WTC11 (cell line): Measurements from ENCODE around the gene CTNNA3.

Experiments
- CREM ChIP-seq: sonication (generic); formaldehyde crosslinking; IDR thresholded peaks from 2 replicates; pipeline ENCODE4 v1.8.1; 2022; ENCODE audit warnings: mild to moderate bottlenecking, missing genetic modification reagents, moderate library complexity
- TP53 ChIP-seq: sonication (generic); formaldehyde crosslinking; IDR thresholded peaks from 2 replicates; pipeline ENCODE4 v1.8.1; 2023; ENCODE audit warnings: mild to moderate bottlenecking, missing genetic modification reagents
- ZNF138 ChIP-seq: sonication (generic); formaldehyde crosslinking; conservative IDR thresholded peaks from 2 replicates; pipeline ENCODE4 v1.8.1; 2022; ENCODE audit warnings: mild to moderate bottlenecking, moderate library complexity, missing genetic modification reagents
- TF ChIP-seq, protein P1 (sequence below): fragments of 200-600 bp; IDR thresholded peaks from 2 replicates; pipeline ENCODE4 v1.8.0; 2022; ENCODE audit warnings: antibody characterized with exemption
- TF ChIP-seq, protein P2 (sequence below): sonication (generic); formaldehyde crosslinking; IDR thresholded peaks from 2 replicates; pipeline ENCODE4 v1.8.1; 2023; ENCODE audit warnings: mild to moderate bottlenecking, moderate library complexity, missing genetic modification reagents

DNA sequence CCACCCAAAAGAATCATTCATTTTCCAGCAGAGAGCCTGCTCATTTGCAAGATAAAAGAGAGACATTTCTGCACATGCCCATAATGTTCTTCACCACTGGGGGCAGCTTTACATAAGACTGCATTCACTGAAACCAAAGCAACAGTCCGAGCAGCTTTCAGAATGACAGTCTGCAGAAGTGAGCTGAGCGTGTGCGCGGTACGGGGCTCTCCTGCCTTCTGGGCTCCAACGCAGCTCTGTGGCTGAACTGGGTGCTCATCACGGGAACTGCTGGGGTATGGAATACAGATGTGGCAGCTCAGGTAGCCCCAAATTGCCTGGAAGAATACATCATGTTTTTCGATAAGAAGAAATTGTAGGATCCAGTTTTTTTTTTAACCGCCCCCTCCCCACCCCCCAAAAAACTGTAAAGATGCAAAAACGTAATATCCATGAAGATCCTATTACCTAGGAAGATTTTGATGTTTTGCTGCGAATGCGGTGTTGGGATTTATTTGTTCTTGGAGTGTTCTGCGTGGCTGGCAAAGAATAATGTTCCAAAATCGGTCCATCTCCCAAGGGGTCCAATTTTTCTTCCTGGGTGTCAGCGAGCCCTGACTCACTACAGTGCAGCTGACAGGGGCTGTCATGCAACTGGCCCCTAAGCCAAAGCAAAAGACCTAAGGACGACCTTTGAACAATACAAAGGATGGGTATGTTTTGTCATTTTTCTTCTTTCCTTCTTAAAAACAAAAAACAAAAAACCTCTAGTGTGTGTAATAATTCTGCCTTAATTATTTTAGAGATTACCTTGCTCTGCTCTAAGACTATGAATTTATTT is 769.9 kb downstream of the CTNNA3 start, which contains the start of gene LRRTM3:
- TF ChIP-seq, protein P1, sequence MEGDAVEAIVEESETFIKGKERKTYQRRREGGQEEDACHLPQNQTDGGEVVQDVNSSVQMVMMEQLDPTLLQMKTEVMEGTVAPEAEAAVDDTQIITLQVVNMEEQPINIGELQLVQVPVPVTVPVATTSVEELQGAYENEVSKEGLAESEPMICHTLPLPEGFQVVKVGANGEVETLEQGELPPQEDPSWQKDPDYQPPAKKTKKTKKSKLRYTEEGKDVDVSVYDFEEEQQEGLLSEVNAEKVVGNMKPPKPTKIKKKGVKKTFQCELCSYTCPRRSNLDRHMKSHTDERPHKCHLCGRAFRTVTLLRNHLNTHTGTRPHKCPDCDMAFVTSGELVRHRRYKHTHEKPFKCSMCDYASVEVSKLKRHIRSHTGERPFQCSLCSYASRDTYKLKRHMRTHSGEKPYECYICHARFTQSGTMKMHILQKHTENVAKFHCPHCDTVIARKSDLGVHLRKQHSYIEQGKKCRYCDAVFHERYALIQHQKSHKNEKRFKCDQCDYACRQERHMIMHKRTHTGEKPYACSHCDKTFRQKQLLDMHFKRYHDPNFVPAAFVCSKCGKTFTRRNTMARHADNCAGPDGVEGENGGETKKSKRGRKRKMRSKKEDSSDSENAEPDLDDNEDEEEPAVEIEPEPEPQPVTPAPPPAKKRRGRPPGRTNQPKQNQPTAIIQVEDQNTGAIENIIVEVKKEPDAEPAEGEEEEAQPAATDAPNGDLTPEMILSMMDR = peak; percentile 46; the same call in 1 of the 2 replicates
- no peak for TF ChIP-seq TP53
- no peak for TF ChIP-seq ZNF138 (CRISPR knock-in tag)
- TF ChIP-seq CREM (CRISPR knock-in tag) = no peak
- TF ChIP-seq, protein P2, sequence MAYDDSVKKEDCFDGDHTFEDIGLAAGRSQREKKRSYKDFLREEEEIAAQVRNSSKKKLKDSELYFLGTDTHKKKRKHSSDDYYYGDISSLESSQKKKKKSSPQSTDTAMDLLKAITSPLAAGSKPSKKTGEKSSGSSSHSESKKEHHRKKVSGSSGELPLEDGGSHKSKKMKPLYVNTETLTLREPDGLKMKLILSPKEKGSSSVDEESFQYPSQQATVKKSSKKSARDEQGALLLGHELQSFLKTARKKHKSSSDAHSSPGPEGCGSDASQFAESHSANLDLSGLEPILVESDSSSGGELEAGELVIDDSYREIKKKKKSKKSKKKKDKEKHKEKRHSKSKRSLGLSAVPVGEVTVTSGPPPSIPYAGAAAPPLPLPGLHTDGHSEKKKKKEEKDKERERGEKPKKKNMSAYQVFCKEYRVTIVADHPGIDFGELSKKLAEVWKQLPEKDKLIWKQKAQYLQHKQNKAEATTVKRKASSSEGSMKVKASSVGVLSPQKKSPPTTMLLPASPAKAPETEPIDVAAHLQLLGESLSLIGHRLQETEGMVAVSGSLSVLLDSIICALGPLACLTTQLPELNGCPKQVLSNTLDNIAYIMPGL = no peak
